Medulla oblongata (tissue), 1 donor: ENCODE measurements around the gene BMPR1B.
"Not testable (repeated sequence)": the region's sequence is repeated elsewhere in the genome, so short reads cannot be mapped to it uniquely, and the experiment has no call there.

Experiments used
- DNase-seq: peaks from one replicate; pipeline ENCODE4 v3.0.0-alpha.2; 2015; ENCODE audit errors: extremely low spot score

Gene BMPR1B

DNA sequence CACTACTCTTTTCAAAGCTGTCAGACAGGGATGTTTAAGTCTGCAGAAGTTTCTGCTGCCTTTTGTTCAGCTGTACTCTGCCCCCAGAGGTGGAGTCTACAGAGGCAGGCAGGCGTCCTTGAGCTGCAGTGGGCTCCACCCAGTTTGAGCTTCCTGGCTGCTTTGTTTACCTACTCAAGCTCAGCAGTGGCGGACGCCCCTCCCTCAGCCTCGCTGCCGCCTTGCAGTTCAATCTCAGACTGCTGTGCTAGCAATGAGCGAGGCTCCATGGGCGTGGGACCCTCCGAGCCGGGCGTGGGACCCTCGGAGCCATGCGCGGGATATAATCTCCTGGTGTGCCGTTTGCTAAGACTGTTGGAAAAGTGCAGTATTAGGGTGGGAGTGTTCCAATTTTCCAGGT lies 381.7 kb downstream of the BMPR1B start:
- not testable (repeated sequence) for DNase-seq

DNA sequence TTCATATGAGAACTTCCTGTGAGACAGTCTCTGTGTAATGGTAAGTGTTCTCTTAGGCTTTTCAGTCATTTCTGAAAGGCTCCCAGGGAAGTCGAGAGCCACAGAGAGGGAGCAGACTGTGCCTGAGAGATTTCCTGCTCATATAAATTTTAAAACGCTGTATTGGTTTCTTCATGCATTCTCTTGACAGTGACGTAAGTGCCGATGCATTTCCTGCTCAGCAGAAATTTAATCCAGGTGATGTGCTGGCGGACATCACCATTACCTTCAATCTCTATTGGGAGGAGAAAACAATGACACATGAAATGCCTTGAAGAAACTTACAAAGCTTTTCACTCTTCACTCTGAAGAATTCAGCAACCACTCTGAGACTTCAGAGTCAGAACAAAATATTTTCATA lies 383.6 kb downstream of the BMPR1B start:
- DNase-seq: no peak

DNA sequence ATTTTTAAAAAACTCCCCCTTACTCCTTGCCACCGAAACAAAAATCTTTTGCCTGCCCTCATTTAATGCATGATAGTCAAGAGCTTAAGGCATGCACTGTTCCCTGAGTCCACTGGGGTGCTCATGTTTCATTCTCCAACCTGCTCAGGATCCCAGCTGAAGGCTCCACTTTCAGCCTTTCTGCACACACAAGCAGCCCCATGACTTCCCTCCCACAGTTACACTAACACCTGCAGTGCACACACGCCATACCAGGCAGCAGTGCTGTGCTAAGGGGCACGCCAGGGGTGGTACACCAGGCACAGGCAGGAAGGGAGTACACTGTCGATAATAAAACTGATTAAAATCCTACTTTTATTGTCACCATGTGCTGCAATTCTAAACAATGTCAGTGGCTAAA lies 385.2 kb downstream of the BMPR1B start:
- DNase-seq: no peak

GRCh38 chr4:95151255-95151654 lies 393.5 kb downstream of the BMPR1B start:
- DNase-seq: no peak

DNA sequence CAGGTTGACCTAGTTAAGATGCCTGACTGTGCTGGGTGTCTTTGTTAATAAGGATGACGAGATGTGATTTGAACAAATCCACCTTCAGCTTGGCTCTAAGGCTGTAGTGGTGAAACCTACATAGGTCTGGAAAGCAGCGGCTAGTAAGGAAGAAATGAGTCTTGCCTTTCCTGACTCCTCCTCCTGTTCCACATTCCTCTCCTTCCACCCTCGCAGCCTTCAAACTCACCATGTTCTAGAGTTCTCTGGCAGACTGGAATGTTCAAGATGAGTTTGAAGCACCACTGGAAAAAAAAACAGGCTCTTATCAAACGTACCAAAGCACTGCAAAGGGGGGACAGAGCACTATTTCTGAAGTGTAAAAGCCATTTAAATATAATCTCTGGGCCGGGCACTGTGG lies 395.4 kb downstream of the BMPR1B start:
- DNase-seq: no peak

DNA sequence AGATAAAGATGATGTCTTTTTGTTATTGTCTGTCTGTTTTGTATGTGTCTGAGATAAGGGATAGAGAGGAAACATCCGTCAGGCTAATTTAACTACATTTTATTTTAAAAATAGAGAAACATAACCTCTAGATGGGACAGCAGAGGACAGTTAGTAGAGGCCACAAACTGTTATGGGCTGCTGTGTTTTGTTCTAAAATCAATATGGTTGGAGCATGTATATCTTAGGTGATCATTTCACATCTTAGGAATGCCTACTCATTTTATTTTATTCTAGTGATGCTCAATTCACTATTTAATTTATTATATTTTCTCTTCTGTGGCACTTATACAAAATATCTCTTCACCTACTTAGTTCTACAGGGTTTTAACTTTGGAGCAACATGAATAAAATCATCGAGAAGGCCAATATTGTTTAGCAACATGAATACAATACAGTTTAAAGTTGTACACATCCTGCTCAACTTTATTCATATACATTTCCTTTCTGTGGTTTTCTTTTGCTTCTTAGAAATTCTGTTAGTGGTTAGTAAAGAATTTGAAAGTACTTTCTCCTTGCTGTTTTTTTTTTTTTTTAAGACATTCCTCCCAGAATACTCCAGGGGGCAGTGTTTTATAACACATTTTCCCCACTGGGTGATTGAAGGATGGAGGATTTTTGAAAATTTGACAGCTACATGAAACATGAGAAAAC lies 398.1 kb downstream of the BMPR1B start:
- DNase-seq: peak; percentile 74

DNA sequence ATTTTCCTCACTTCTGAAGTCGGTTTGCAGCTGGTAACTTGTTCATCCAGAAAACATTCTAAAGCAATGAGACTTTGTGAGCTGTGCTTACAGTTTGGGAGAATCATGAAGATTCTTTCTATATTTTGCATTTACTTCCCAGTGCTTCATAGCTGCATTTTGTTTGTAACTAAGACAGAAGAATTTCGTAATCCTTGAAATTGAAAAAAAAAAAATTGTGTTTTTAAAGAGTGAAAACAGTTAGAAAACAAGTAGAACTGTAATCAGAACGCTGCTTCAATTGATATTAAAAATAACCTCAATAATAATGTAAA lies 398.7 kb downstream of the BMPR1B start:
- DNase-seq: no peak

DNA sequence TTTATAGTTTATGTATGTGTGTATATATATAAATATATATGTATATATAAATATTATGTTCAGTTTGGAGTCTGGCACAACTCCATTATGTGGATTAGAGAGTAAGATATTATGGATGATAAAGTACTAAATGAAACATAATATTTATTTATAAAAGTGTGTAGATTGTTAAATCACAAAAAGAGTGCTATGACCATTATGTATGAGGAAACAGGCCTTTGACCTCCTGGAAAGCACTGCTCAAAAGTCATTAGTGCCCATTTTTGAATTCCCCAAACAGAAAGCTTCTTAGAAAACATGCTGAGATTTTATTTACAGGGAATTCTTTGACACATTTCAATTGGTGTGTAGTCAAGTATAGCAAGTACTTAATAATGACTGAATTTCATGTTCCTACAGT lies 399.8 kb downstream of the BMPR1B start:
- DNase-seq: no peak

DNA sequence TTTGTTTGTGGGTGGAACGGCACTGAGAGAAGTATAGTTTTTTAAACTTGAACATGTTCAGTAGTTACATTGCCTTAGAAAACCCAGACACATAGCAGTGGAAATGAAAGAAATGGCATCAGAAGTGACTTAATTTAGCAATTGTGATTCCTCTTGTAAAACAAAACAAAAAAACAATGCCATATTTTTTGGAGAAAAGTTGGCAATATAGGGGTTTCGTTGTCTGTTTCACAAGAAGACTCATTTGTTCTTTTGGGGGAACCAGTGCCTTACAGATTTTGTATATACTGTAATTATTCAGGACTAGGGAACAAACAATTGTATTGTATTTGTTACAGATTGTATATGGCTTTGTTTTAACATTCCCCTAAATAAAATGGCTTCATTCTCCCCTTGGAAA lies 400.3 kb downstream of the BMPR1B start:
- DNase-seq: peak; percentile 44

DNA sequence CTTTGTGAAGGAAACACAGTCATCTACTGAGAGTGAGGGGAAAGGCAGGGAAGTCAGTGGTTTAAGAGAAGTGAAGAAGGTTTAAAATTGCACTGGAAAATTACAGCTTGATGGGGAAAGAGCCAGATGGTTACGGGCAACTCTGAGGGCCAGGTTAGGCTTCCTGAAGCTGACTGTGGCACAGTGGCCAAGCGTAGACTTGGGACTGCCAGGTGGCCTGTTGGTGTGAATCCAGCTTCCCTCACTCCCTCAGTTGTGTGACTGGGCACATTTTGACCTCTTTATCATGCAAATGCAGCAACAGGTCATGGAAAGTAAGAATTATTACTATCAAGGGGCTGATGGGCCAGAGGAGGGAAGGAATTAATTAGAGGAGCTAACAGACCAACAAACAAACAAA lies 400.9 kb downstream of the BMPR1B start:
- DNase-seq: no peak

DNA sequence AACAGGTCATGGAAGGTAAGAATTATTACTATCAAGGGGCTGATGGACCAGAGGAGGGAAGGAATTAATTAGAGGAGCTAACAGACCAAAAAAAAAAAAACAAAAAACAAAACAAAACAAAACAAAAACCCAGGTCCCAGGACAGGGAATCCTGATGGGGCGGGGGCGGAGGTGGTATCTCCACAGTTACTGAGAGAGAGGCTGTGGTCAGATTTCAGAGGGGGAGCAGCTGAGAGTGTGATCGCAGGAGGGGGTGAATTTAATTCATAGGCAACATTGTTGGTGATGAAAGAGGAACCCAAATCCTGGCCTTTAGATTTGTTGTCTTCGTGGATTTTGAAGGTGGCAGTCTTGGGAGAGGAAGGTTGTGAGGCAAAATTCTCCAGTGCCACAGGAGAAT lies 401.6 kb downstream of the BMPR1B start:
- DNase-seq: no peak

- no peak for DNase-seq
Observed at GRCh38 chr4:95161781-95162469, 404.2 kb downstream of the BMPR1B start.

- DNase-seq: no peak
Observed at GRCh38 chr4:95162867-95163266, 405.1 kb downstream of the BMPR1B start.

GRCh38 chr4:95165926-95166524 lies 408.3 kb downstream of the BMPR1B start:
- DNase-seq: peak; percentile 94

DNA sequence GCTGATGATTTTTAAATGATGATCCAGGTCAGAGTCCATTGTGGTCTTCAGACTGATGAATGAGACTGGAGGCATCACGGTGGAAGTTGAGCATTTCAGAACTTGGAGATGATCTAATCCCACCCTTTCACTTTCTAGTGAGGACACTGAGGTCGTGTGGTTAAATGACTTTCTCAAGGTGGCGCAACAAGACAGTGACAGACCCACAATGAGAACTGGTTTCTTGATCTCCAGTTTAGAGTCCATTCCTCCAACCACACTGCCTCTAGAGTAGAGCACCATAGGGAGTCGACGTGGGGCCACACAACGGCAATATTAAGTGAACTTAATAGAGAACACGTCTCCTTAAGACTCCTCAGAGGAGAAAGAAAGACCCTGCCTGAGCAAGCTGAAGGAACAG lies 410.1 kb downstream of the BMPR1B start:
- DNase-seq: no peak

DNA sequence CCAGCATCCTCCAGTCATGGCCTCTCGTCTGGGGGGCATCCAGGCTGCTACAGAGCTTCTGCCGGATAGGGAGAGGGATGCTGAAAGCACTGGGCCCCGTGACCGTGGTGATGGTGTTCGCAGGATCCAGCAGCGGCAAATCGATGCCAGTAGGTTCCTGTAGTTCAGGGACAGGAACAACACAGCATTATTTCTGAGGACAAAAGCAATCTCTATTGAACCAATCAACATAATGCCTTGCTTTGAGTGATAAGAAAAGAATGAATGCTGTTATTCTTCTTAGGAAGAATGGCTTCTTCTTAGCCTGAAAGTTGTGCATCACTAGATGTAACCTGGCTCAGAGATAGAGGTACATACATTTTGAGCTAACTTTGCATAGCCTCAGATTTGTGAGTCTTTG lies 412.4 kb downstream of the BMPR1B start:
- peak; percentile 86 for DNase-seq

GRCh38 chr4:95171377-95171776 lies 413.6 kb downstream of the BMPR1B start:
- DNase-seq: not testable (repeated sequence)

DNA sequence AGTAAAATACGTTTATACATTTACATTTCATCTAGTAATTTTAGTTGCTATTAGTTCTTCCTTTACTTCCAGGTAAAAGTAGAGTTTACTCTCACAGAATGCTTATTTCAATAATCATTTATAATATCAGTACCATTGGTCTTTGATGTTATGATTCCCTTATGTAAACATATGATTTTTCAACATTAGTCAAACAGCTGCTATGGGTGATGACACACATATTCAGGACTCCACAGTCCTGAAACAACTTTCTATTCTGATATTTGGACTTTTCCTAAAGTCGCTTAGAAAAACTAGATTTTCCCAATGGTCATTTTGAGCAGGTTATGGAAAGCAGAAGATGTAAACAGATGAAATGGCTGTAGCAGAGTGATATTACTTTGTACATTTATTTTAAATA lies 421.2 kb downstream of the BMPR1B start:
- DNase-seq: no peak

DNA sequence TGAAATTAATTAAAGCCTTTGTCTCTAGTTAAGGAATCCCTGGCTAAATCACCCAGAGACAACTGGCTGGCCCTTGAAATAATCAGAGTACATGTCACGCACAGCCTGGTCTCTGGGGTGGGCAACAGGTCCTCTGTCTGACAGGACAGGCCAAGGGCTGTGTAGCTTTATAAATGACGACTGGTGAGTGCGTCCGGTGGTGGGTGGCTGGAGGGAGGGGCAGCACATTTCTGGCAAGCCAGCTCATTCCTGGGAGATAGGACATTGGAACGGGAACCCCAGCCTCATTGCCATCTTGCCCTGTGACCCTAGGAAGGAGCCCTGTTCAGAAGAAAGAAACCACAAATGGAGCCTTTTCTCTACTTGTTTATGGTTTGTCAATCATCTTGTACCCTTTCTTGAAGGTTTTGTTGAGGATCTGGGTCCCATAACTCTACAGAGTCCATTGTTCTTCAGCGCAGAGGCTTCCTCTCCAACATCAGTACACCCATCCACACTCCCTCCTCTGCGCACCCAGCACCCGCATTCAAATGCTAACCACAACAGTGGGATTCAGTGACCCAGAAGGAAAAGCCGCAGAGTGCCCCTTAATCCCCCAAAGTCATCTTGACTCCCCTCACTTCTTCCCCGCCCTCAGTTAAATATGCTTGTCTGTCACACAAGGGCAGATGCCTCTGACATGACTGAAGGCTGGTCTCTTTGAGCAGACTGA lies 422.9 kb downstream of the BMPR1B start:
- no peak for DNase-seq

- peak; percentile 35 for DNase-seq
Observed at GRCh38 chr4:95181243-95181995, 423.7 kb downstream of the BMPR1B start.

- no peak for DNase-seq
Observed at GRCh38 chr4:95181996-95182306, 424.2 kb downstream of the BMPR1B start.
